Right lobe of liver (tissue), 4 donors: ENCODE data around the gene ZCCHC7.

ENCODE experiments used
- POLR2A ChIP-seq: fragments of 450-650 bp; IDR thresholded peaks from one replicate; pipeline ENCODE4 v1.6.1; 2017; ENCODE audit warnings: antibody characterized with exemption, mild to moderate bottlenecking
- TF ChIP-seq, protein P1 (sequence below), 4 donors: fragments of 200-600 bp in 3 of 4; fragments of 450-650 bp in 1 of 4; IDR thresholded peaks; one replicate each; pipeline versions ENCODE4 v1.5.1 to v1.8.0; 2016 to 2022; ENCODE audit warnings: antibody characterized with exemption in 4 of 4, mild to moderate bottlenecking in 2 of 4
- donor health status: DM: no; HTN: no; CAD: no.
- donor health status: DM: no; HTN: no; CAD: no.
- donor health status: DM: no; HTN: yes; CAD: no.

DNA sequence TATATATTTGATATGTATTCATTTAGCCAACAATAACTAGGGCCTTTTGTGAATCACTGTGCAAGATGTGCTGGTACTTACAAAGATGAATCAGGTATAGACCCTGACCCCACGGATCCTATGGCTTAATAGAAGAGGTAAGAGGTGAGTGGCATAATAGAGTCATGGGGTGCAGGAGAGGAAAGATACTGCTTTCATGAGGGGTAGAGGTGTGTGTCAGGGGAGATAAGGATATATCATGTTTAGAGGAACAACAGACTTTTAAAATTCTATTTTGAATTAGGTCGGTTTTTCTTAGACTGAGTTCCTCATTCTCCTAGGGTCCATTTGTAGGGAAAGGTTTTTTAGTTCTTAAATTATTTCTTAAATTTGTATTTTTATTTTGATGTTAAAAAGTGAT is 27.8 kb downstream of the ZCCHC7 start:
- no peak for TF ChIP-seq POLR2A
- TF ChIP-seq, protein P1, sequence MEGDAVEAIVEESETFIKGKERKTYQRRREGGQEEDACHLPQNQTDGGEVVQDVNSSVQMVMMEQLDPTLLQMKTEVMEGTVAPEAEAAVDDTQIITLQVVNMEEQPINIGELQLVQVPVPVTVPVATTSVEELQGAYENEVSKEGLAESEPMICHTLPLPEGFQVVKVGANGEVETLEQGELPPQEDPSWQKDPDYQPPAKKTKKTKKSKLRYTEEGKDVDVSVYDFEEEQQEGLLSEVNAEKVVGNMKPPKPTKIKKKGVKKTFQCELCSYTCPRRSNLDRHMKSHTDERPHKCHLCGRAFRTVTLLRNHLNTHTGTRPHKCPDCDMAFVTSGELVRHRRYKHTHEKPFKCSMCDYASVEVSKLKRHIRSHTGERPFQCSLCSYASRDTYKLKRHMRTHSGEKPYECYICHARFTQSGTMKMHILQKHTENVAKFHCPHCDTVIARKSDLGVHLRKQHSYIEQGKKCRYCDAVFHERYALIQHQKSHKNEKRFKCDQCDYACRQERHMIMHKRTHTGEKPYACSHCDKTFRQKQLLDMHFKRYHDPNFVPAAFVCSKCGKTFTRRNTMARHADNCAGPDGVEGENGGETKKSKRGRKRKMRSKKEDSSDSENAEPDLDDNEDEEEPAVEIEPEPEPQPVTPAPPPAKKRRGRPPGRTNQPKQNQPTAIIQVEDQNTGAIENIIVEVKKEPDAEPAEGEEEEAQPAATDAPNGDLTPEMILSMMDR (IDR thresholded peaks at IDR 0.05): no peak
